GM18511 (cell line): ENCODE results near the gene GBP4.
"Not testable (repeated sequence)": the region's sequence is repeated elsewhere in the genome, so short reads cannot be mapped to it uniquely, and the experiment has no call there.

Source experiments
- ATAC-seq: cut with Tn5 transposase; IDR thresholded peaks from one replicate; pipeline ENCODE4 v1.9.1; 2021; ENCODE audit warnings: mild to moderate bottlenecking, moderate library complexity; ENCODE audit not compliant: unreplicated experiment

Gene GBP4, protein sequence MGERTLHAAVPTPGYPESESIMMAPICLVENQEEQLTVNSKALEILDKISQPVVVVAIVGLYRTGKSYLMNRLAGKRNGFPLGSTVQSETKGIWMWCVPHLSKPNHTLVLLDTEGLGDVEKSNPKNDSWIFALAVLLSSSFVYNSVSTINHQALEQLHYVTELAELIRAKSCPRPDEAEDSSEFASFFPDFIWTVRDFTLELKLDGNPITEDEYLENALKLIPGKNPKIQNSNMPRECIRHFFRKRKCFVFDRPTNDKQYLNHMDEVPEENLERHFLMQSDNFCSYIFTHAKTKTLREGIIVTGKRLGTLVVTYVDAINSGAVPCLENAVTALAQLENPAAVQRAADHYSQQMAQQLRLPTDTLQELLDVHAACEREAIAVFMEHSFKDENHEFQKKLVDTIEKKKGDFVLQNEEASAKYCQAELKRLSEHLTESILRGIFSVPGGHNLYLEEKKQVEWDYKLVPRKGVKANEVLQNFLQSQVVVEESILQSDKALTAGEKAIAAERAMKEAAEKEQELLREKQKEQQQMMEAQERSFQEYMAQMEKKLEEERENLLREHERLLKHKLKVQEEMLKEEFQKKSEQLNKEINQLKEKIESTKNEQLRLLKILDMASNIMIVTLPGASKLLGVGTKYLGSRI

GRCh38 chr1:89198491-89199072 is at the start of gene GBP4:
TSS of gene GBP4 (minus strand) at chr1:89198942. CDS start at chr1:89198834, 108 bp downstream.
- peak; percentile 45 for ATAC-seq

DNA sequence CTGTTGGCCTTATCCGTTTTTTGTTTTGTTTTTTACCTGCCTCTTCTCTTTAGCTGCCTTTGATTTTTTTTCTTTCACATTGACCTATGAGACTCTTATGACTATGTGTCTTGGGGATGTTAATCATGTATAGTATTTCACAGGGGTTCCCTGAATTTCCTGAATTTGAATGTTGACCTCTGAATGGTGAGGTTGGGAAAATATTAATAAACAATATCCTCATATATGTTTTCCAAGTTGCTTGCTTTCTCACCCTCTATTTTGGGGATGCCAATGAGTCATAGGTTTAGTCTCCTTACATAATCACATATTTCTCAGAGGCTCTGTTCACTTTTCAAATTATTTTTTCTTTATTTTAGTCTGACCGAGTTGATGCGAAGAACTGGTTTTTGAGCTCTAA is 44.3 kb upstream of the GBP4 start:
- no peak for ATAC-seq

DNA sequence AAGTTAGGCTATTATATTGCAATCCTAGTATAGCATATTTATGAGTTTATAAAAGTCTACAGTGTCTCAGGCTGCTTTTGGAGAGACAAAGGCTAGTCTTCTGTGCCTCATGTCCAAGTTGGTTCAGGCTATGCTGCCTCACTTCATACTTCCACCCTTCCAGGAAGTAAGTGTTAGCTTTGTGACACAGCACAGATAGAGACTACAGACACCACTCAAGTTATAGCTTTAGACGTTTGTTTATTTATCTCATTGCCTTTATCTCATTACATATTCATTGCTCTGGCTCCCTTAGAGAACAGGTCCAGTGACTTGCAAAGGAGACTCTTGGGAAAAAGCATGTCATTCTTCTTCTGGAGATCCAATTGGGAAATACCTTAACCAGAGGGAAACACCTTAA is 22.6 kb upstream of the GBP4 start:
- no peak for ATAC-seq

- ATAC-seq: not testable (repeated sequence)
Measured at GRCh38 chr1:89219851-89220250, 21.1 kb upstream of the GBP4 start.

- ATAC-seq: not testable (repeated sequence)
Measured at GRCh38 chr1:89218941-89219340, 20.2 kb upstream of the GBP4 start.

- ATAC-seq: no peak
Measured at GRCh38 chr1:89213347-89213746, 14.6 kb upstream of the GBP4 start.

DNA sequence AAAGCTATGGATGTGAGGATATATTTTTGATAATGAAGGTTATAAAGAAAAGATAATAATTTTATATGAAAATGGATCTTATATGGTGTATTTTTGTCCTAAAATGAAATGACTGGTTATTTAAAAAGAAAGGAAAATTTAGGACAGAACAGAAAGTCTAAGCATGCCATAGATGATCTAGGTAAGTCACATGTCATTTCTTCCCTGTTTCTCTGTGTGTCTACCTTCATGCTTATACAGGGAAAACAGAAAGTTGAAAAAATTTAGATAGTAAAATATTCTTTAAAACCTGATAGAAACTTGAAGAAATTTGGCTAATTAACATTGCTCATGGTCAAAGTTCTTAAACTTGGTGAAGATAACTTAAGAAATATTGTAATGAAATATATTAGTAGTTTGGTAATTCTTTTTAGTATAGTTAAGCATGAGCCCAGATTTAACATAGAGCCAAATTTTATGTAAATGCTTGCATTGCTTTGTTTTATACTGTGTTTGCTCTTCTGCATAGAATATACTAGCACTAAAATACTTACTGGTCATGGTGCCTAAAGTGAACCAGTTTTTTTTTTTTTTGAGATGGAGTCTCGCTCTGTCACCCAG is 12.4 kb upstream of the GBP4 start:
- no peak for ATAC-seq

- ATAC-seq: no peak
Measured at GRCh38 chr1:89206373-89206772, 7.6 kb upstream of the GBP4 start.

DNA sequence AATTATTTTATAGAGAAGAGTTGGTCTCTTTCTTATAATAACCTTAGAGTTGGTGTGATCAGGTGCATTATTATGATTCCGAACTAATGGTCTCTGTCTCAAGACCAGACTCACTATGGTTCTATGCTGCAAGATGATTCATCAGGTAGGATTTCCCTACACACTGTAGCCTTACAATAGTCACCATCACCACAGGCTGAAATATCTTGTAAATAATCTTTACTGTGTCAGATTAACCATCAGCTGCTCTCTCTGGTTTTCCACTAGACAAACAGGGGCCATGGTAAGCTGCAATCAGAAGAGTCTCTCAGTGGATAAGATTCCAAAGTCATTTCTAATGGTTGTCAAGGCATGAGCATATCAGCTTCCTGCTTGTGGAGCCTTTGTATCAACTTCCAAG is 4.4 kb upstream of the GBP4 start:
- ATAC-seq: no peak

DNA sequence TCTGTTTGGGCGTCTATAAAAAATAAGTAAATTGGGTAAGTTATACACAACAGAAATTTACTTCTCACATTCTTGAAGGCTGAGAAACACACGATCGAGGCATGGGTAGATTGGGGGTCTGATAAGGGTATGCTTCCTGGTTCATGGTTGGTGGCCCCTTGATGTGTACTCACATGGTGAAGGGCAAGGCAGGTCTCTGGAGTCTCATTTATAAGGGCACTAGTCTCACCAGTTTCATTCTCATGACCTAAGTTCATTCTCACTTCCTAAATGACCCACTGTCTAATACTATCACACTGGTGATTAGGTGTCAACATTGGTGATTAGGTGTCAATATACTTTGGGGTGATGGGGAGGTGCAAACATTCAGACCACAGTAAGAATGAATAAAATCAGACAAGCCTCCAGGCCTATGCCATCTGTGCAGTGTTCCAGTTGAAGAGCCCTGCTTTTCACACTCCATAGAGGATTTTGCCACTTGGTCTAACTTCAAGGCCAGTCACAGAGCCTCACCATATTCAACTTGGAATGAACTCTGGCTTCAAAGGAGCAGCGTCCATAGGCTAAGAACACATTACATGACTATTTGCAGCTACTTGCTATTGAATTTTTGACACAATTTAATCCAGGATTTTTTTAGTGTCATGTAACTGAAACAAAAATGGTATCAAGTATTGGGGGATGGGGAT is 2.5 kb upstream of the GBP4 start:
- ATAC-seq: peak; percentile 88

DNA sequence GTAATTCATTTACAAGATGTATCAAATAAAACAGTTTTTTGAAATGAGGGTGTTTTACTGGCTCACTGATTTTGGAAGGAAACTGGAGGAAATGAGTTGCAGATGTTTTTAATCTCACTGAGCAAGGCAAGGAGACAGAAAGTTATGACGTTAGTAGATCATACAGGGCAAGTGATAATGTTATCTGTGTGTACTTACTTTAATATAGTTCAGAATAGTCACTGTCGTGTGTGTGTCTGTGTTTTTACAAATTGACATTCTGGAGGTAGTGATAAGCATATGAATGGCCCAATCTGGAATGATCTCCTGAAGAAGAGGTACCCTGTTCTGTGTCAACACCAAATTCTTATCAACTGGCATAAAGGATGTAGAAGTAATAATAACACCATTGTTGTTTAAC is 1.9 kb upstream of the GBP4 start:
- ATAC-seq: no peak

DNA sequence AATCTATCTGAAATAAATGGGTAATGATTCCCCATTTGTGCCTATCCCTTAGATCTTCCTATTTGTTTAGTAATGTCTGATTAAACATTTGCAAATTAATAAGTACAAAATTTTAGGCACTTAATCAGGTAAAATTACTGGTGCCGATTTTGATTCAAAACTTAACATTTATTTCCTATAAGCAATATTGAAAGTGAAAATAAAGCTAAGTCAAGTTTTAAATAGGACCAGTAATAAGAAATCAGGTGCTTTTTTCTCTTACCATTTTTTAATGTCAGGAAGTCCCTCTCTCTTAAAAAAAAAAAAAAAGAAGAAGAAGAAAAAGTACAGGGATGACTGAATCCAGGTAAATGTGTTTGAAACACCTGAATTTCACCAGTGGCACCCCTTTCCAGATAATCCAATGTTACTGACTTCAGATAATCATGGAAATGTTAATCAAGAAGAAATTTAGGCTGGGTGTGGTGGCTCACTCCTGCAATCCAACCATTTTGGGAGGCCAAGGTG is 836 bp upstream of the GBP4 start:
- no peak for ATAC-seq

DNA sequence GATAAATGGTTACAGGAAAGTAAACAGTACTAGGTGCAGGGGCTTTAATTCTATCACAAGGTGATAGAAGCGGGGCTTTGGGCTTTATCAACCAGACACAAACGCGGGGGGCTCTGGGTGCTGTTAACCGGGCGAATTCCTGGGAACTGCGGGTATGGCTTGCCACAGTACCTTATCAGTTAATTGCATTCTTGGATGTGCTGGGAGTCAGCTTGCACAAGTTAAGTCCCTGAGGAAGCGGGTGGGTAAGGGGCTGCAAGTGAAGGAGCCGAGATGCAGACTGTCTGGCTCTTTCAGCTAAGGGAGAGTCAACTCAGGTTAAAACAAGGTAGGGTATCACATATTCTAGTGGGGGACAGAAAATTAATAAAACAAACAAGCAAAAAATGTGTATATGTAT is 661 bp downstream of the GBP4 start:
- ATAC-seq: no peak

DNA sequence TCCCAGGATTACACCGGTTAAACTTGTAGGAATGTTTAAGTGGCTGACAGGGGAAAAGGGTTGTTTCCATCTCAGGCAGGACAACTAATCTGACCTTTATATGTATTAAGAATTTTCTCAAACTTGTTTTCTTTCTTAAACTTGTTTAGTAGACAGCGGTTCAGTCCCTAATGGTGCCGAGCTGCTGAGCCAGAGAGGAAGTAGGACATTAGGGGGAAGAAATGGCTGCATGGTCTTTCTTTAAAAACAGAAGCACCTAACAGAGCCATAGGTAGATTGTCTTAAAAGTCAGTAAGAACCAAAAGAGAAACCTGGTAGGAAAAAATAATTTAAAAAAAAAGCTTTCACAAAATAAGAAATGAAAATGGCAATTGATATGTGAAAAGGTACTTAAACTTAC is 3.3 kb downstream of the GBP4 start:
- ATAC-seq: no peak

GRCh38 chr1:89191314-89191713 is 7.4 kb downstream of the GBP4 start:
- no peak for ATAC-seq

DNA sequence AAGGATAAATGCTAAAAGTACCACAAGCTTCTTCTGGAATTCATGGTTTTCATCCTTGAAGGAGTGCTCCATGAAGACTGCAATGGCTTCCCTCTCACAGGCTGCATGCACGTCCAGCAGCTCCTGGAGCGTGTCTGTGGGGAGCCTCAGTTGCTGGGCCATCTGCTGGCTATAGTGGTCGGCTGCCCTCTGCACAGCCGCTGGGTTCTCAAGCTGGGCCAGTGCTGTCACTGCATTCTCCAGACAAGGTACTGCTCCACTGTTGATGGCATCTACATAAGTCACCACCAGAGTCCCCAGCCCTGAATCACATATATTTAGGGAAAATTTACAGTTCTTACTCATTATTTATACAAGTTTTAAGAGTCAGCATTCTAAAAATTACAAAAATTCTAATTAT is 8.7 kb downstream of the GBP4 start:
- no peak for ATAC-seq

GRCh38 chr1:89179343-89179742 is 19.4 kb downstream of the GBP4 start:
- no peak for ATAC-seq

DNA sequence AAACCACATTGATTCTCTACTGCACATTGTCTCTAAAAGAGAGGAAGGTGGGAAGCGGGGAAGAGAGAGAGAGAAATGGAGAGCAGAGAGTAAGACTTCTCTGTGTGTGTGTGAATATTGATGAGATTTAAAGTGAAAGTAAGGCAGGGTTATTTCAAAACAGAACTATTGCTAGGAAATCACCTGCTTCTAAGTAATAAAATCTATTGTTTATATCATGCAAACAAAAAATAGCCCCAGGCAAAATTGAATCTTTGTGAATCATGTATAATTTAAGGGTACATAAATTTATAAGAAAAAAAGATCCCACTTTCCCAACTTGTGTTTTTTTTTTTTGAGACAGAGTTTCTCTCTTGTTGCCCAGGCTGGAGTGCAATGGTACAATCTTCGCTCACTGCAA is 21.8 kb downstream of the GBP4 start:
- ATAC-seq: no peak

DNA sequence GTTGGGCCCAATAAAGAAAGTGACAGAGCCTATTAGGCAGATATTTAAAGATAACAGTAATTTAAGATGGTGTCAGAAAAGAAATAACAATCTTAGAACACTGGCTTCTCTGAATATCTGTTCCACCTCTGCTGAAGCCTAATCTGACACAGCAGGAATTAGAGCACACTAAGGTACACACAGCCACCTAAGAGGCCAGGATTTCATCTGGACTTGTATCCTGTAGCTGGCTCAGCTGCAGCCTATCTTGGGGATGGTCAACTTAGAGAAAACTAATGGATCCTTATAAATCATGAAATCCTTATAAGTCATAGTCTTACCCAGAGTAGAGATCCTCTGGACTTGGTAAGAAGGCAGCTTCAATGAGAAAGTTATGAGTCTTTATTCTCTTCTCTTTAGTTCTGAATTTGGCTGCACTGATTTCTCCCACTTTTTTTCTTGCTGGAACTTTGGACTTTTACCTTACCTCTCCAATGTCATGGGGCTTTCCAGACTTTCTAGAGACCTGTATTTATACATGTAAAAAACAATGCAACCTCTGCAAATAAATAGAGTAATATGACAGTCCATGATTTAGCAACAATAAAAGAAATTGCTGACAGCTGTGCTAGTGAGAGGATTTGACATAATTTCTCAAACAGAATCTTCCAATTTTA is 23.0 kb downstream of the GBP4 start, which contains the start of gene GBP7:
Gene GBP7 (minus strand): TSS at position 403 of the 656 bp plus-strand sequence. CDS start 4,068 bp downstream, outside the sequence.
- no peak for ATAC-seq

- no peak for ATAC-seq
Measured at GRCh38 chr1:89174491-89174890, 24.3 kb downstream of the GBP4 start.
